HuH-7 (cell line): ENCODE measurements around the gene ADM5.

Source experiments
- DNase-seq: peaks from one replicate; pipeline ENCODE4 v3.0.0; 2011; ENCODE audit warnings: low spot score

The ADM5 gene

GRCh38 chr19:49689133-49690078 is at the start of gene ADM5:
ADM5 (plus strand) TSS chr19:49689594; CDS start chr19:49689838, 244 bp downstream.
- no peak for DNase-seq

GRCh38 chr19:49640113-49640898 is 49.1 kb upstream of the ADM5 start, which contains the start of gene RRAS:
RRAS (minus strand) TSS chr19:49640143; CDS start chr19:49640098, 45 bp downstream.
- peak; percentile 95 for DNase-seq

GRCh38 chr19:49641688-49642491 is 47.5 kb upstream of the ADM5 start, which contains the start of gene SCAF1:
SCAF1 (plus strand) TSS chr19:49642209; CDS start chr19:49645027, 2,818 bp downstream.
- peak; percentile 94 for DNase-seq

GRCh38 chr19:49642492-49643035 is 46.8 kb upstream of the ADM5 start:
- no peak for DNase-seq

GRCh38 chr19:49643466-49643865 is 45.9 kb upstream of the ADM5 start:
- DNase-seq, result no peak

GRCh38 chr19:49645592-49645991 is 43.8 kb upstream of the ADM5 start:
- no peak for DNase-seq

- DNase-seq, result no peak
These were observed 43.4 kb upstream of the ADM5 start for GRCh38 chr19:49645995-49646394.

- no peak for DNase-seq
These were observed 42.8 kb upstream of the ADM5 start for GRCh38 chr19:49646586-49646985.

- no peak for DNase-seq
These were observed 38.2 kb upstream of the ADM5 start for GRCh38 chr19:49651029-49651819.

- DNase-seq, result no peak
These were observed 37.4 kb upstream of the ADM5 start for GRCh38 chr19:49651820-49652550.

GRCh38 chr19:49652551-49653465 is 36.6 kb upstream of the ADM5 start:
- no peak for DNase-seq

GRCh38 chr19:49653466-49653806 is 36.0 kb upstream of the ADM5 start:
- no peak for DNase-seq

GRCh38 chr19:49654581-49654980 is 34.8 kb upstream of the ADM5 start:
- DNase-seq, result no peak

- no peak for DNase-seq
These were observed 33.6 kb upstream of the ADM5 start for GRCh38 chr19:49655570-49656455.

- DNase-seq, result no peak
These were observed 32.8 kb upstream of the ADM5 start for GRCh38 chr19:49656456-49657109.

GRCh38 chr19:49657493-49658138 is 31.8 kb upstream of the ADM5 start:
- no peak for DNase-seq

- no peak for DNase-seq
These were observed 31.3 kb upstream of the ADM5 start for GRCh38 chr19:49658139-49658517.
